NCI-H345 treated with DMSO at 0.1 percent for 48 hours (cell line): Measurements from ENCODE around the gene GDPD3.
A peak's percentile ranks its signal among the peaks of the same experiment; 100 is the strongest.

Source experiments
- DNase-seq: peaks from one replicate; lab custom pipeline; 2025; ENCODE audit not compliant: unreplicated experiment; lab: John Stamatoyannopoulos, UW

Gene GDPD3

DNA sequence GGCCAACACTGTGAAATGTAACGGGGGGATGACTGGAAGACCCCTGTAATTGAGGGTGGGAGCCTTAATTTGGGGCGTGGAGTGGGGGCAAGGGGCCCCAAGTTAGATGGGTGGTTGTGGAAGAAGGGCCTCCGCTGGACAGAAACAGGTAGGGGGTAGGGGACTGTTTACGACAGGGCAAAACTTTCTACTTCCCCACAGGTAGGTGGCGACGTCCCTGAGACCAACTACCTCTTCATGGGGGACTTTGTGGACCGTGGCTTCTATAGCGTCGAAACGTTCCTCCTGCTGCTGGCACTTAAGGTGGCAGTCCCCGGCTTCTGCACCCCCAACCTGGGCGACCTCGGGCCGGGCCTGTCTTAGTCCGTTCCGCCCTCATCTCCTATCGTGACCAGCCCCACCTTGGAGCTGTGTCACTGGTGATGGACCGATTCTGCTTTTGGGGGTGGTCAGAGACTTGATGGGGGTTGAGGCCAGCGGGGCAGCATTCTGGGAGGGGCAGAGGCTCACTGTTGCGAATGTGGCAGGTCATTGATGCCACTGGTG, 30.7 kb downstream of the GDPD3 start:
- no peak for DNase-seq

DNA sequence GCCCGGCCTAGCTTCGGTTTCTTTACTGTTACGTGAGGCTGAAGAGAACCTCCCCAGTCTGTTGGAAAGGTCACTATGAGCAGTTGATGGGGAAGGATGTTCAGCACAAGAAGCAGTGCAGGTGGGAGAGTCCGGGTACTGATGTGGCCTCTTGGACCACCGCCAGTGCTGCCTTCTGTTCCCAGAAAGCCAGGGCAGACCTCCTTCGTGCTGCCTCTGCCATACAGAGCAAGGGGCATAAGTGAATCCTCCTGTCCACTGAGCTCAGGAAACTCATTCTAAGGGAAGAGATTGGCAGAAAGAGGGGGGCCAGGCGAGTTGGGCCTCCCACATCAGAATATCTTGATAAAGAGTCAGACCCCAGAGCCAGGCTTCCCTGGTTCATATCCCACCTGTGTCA, 33.9 kb downstream of the GDPD3 start:
- DNase-seq = no peak

DNA sequence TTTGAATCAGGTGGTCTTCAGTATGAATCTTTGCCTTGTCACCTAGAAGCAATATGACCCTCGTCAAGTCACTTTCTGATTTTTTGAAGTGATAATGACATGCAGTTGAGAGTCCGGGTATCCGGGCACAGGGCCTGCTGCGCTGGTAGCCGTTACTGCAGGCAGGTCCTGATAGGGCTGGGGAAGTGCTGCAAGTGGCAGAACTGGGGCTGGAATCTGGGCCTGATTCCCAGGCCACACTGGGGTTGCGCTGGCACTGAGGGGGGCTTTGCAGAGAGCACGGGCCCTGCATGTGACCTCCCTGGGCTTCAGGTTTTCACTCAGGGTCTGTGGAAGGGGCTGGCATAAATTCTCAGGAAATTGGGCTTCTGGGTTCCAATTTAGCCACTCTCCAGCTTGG, 34.6 kb downstream of the GDPD3 start:
- no peak for DNase-seq

DNA sequence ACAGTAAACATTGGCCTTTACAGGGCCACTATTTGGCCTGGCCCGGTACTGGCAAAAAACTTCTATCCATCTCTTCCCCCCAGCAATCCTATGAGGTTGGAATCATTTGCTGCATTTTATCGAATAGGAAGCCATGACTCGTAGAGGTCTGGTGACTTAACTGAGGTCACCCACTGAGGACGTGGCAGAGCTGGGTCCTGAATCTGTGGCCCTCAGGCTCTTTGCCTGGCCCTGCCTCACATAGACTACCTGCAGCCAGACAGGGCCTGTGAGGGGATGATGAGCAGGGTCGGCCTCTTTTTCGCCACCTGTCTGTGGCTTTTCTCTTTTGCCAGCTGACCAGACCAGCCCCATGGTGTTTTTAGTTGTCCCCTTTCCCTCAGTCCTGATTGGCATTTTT, 35.7 kb downstream of the GDPD3 start:
- DNase-seq = no peak

DNA sequence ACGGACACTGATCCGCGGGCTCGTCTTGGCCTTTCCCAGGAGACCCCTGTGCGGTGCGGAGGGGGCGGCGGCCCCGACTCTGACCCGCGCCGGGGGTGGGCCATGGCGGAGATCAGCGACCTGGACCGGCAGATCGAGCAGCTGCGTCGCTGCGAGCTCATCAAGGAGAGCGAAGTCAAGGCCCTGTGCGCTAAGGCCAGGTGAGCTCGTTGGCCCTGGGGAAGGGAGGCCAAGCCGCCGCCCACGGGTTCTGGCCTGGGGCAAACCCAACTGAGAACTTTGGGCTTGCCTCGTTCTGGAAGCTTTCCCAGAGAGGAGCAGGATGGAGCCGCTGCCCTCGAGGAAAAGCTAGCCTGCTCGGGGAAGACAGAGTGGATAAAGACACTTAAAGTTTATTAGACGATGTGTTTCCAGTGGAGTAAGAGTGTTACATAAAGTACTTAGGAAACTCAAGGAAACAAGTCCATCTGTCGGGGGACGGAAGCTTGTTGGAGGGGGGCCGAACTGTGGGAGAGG, 37.0 kb downstream of the GDPD3 start:
- no peak for DNase-seq

DNA sequence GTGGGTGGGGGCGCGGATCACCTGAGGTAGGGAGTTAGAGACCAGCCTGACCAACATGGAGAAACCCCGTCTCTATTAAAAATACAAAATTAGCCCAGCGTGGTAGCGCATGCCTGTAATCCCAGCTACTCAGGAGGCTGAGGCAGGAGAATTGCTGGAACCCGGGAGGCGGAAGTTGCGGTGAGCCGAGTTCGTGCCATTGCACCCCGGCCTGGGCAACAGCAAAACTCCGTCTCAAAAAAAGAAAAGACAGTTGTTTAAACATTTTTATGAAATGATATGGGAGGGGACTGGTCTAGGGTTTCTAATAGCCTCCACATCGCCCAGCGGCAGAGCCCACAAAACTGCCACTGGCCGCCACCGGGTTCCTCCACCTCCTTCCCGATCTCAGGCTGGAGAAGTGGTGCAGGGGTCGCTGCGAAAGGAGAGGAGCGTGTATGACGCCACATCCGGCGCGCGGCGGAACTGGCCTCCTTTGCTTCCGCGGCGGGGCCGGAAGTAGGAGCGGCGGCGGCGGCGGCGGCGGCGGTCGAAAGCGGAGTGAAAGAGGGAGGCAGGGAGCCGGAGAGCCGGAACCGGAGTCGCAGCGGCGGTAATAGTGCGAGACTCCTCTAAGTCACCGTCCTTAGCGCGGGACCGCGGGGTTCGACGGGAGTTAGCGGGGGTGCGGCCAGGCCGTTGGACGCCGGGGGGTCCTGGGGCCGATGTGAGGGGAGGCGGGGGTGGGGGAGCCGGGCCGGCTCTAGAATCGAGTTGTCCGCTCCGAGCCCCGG, 37.6 kb downstream of the GDPD3 start, which contains the start of gene PPP4C:
PPP4C (plus strand) TSS at position 492 of the 773 bp plus-strand sequence. CDS start 384 bp downstream, outside the sequence.
- DNase-seq = peak; percentile 90

DNA sequence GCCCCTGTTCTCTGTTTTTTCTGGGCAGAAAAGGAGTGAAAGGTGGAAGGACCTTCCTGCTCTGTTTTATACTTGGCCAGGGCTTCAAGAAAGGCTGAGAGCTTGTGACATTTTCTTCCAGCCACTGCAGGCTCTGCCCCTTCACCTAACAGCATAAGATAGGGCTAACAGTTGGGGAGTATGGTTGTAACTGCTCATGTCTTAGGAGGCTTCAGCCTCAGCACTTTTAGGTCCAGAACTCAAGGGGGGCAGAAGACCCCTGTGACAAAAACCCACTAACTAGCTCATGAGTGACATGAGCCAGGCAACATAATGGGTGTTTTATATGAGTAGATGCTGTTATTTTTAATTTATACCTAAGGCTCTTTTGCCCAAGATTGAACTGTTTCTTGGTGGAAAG, 42.8 kb downstream of the GDPD3 start:
- DNase-seq = no peak

DNA sequence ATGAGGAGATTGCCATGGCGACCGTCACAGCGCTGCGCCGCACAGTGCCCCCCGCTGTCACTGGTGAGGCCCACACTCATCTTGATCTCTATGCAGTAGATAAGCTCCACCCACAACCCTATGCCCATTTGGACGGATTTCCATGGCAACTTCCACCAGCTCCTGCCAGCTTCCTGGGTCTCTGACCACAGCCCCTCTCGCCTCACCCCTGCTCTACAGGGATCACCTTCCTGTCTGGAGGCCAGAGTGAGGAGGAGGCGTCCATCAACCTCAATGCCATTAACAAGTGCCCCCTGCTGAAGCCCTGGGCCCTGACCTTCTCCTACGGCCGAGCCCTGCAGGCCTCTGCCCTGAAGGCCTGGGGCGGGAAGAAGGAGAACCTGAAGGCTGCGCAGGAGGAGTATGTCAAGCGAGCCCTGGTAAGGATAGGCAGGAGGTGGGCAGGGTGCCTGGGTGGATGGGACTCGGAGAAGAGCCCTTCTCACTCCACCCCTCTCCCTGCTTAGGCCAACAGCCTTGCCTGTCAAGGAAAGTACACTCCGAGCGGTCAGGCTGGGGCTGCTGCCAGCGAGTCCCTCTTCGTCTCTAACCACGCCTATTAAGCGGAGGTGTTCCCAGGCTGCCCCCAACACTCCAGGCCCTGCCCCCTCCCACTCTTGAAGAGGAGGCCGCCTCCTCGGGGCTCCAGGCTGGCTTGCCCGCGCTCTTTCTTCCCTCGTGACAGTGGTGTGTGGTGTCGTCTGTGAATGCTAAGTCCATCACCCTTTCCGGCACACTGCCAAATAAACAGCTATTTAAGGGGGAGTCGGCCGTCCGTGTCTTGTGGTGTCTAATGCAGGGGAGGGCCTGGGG, 43.5 kb downstream of the GDPD3 start:
- no peak for DNase-seq

DNA sequence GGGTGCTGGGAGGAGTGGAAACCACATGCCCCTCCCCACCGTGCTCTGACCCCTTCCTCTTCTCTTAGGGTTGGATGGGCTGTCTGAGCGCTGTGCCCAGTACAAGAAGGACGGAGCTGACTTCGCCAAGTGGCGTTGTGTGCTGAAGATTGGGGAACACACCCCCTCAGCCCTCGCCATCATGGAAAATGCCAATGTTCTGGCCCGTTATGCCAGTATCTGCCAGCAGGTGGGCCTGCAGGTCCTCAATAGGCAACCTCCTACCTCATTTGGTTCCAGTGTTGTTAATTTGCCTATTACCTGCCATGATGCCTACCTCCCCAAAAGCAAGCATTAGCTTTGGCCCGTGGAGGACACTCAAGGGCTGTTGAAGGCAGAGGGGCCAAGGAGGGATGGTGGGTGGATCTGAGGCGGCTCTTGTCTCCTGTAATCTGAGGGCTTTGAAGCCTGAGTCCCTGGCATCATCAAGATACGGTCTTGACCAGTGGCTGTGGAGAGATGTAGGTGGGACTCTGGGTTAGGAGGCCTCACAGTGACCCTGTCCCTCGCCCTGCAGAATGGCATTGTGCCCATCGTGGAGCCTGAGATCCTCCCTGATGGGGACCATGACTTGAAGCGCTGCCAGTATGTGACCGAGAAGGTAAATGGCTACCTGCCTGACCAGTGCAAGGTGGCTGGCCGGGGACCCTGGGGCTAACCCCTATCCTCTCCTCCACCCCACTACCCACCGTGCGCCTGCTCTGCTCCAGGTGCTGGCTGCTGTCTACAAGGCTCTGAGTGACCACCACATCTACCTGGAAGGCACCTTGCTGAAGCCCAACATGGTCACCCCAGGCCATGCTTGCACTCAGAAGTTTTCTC, 44.4 kb downstream of the GDPD3 start:
- no peak for DNase-seq

DNA sequence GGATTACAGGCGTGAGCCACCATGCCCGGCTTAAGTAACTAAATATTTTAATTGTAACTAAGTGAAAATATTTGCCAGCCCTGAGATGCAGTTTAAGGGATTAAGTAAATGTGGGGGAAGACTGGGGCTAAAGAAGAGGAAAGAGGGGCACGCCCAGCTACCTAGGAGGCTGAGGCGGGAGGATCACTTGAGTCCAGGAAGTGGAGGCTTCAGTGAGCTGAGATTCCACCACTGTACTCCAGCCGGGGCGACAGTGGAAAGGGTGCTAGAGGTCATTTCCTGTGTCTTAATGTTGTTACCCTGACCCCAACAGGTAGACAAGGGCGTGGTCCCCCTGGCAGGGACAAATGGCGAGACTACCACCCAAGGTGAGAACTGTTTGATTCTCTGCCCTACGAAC, 45.0 kb downstream of the GDPD3 start:
- DNase-seq = no peak

DNA sequence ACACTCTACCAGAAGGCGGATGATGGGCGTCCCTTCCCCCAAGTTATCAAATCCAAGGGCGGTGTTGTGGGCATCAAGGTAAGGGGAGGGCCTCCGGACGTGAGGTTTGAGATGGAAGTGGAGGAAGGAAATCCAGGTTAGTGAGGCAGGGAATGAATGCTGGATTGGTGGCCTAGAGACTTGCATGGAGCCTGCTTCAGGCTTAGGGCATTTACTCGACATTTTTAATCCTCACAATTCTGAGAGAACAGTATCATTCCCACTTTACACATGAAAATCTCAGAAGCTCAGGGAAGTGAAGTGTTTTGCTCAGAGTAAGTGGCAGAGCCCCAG, 45.8 kb downstream of the GDPD3 start:
- no peak for DNase-seq

DNA sequence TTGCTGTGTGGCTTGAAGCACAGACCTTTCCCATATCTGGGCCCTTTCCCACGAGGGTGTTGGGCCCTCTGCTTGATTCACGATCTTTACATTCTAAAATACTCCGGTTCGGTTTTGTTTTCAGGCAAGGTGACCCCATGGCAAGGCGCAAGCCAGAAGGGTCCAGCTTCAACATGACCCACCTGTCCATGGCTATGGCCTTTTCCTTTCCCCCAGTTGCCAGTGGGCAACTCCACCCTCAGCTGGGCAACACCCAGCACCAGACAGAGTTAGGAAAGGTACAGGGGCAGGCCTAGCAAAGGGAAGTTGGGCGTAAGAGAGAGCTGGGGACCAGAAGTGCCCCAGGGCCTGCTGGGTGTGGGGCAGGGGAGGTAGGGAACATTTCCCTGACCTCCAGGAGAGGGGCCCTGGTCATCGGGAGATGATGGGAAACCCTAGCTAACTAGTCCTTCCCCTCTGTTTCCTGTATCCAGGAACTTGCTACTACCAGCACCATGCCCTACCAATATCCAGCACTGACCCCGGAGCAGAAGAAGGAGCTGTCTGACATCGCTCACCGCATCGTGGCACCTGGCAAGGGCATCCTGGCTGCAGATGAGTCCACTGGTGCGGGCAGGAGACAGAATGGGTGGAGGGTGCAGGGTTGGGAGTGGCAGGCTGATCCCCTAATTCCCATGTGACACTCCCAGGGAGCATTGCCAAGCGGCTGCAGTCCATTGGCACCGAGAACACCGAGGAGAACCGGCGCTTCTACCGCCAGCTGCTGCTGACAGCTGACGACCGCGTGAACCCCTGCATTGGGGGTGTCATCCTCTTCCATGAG, 46.4 kb downstream of the GDPD3 start:
- DNase-seq = no peak

DNA sequence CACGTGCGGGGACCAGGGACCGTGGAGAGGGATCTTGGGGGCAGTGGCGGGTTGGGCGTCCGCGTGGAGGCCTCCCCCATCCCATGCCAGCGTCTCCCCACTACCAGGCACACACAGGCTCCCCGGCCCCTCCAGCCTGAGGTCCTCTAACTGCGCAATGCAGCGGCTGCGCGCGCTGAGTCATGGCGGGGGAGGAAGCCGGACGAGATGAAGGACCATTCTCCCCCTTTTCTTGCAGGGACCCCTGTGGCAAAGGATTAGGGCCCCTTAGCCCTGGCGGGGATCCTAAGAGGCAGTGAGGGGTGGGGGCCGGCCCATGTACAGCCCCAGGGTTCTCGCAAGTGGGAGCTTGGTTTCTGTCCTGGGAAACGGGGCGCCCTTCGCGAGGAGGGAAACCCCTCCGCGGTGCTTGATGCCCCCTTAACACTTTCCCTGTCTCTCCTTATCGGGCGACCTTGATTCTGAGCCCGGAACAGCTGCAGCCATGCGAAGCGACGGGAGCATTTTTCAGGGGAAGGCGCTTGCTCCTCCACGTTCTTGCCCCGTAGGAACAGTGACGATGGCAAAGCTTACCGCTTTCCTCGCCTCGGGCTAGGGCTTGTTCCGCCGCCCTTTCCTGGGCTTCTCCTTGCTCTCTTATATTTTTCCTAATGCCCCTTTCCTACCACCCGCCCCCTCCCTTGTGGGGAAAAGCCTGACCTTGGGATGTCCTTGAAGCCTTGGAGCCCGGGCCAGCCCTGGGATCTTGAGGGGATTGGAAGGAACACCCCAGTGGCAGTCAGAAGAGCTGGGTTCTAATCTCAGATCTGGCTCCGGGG, 47.2 kb downstream of the GDPD3 start:
- DNase-seq = no peak

DNA sequence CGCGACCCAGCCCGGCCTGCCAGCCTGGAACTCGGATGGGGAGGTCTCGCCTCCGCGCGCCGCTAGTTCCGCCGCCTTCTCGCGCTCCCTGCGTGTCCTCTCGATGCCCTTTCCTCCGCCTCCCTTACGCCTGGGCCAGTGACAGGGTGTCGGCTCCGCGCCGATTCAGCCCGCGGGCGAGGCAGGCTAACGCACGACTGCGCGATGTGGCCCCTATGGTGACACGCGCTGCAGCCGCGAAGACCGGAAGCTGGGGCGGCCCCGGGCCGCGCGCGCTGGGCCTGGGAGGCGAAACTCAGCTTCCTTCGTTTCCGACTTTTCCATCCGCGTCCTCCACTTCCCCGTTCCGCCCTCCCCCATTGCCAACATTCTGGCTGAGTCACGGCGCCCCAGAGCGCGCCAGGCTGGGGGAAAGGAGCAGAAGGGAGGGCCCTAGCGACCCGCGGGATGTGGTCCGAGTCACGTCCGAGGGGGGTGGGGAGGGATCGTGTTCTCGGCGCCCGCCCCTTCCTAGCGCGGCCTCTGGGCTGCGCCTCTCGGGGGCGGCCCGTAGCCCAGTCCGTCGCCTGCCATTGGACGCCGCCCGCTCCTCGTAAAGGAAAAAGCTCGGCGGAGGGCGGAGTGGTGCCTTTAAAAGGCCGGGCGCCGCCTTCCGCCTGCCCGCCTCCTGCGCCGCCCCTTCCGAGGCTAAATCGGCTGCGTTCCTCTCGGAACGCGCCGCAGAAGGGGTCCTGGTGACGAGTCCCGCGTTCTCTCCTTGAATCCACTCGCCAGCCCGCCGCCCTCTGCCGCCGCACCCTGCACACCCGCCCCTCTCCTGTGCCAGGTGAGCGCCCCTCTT, 48.0 kb downstream of the GDPD3 start, which contains the start of gene ALDOA:
ALDOA (plus strand) TSS at position 659 of the 841 bp plus-strand sequence. CDS start 1,138 bp downstream, outside the sequence.
- peak; percentile 97 for DNase-seq

DNA sequence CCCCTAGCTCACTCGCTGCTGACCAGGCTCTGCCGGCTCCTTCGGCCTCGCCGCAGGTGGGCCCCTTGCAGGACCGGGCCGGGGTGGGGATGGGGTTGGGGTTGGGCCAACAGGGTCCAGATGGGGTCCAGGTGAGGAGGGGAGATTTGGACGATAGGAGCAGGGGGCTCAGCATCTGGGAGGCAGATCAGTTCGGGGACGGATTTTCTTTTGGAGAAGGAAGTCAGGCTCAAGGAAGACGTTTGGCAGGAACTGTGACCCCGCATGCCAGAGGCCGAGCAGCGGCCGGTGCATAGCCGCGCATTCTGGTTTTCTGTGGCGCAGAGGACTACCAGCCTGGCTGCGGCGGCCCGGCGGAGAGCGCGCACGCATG, 48.6 kb downstream of the GDPD3 start:
- no peak for DNase-seq

DNA sequence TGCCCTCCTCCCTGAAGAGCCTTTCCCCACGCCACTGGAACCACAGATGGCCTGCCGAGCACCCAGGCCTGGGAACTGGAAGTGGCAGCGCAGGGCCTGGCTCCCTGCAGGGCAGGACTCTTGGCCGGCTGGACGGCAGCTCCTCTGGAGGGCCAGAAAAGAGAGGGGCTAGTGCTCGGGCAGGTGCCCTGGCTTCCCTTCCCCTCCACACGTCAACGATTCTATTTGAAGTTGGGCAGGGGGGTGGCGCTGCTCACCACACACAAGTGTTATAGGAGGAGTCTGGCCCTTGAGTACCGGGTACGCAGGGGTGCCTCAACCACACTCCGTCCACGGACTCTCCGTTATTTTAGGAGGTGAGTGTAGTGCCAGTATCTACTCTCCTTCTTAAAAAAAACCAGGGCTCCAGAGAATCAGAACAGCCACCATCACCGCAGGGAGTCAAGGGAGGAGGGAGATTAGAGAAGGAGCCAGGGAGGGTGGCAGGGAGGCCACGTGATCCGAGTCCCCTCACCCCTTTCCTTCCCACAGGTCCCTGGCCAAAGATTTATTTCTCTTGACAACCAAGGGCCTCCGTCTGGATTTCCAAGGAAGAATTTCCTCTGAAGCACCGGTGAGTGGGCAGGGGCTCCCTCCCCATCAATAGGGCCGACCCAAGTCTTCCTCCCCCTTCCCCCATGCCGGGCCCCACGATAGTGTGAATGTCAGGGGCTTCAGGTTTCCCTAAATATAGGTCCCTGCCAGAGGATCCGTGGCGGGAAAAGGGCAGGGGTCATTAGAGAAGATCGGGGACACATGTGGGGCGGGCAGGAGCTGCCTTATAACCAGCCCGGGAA, 49.2 kb downstream of the GDPD3 start:
- DNase-seq = peak; percentile 39

DNA sequence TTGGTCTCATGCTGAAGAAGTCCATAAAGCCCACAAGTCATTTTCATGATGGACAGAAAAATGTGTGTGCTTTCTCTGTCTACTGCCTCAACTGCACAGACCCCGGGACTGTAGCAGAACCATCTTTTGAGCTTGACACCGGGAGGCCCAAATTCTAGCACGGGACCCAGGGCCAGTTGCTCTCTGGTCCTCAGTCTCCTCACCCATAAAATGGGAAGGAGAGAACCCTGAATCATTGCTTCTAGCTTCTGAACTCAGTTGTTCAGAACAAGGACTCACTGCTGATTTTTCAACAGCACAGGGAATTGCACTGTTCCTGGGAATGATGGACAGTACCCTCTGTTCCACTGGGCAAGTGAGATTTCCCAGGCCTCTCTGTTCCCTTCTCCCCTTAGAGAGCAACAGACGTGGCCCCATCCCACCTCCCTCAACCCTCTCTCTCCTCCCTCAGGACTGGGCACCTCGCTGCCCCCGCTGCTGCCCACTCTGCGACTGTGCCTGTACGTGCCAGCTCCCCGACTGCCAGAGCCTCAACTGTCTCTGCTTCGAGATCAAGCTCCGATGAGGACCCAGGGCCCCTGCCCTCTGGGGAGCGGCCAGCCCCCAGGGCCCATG, 50.0 kb downstream of the GDPD3 start:
- DNase-seq = no peak
